Measurements from ENCODE around the gene FKBP8. TPM values are rescaled to one million over a fixed set of nuclear protein-coding genes. Genes with fewer than 3 reads are reported as not detected.

FKBP8 gene
- total and polyA plus RNA-seq, 2 of the 4 experiments (the other 2 are of a cell fraction), result 153 to 289 TPM

- no peak overlapping the region for H3K18ac ChIP-seq (ENCODE audit: low read depth, low read length)
- no peak overlapping the region for H3K9ac ChIP-seq (ENCODE audit: low read depth, low read length)
- dilution Hi-C loops (cut with HindIII; ENCODE audit: low sequenced_read_pairs, unreplicated experiment), result no loop called here
- no TSS peak for BruUV-seq (replicated peaks)
- CTCF ChIA-PET, result no interaction called here
- POLR2A ChIA-PET (ENCODE audit: unreplicated experiment), result no interaction called here
- intact Hi-C loops (cut with micrococcal nuclease), result no loop called here
- no peak overlapping the region for H2BK20ac ChIP-seq (ENCODE audit: low read depth, low read length)
- no peak overlapping the region for H3K4ac ChIP-seq (ENCODE audit: low read depth, low read length)
- H3K4me3 ChIP-seq (ENCODE audit: insufficient read depth, low read depth, low read length), result no peak overlapping the region
- no peak overlapping the region for H2AK9ac ChIP-seq (replicated peaks; ENCODE audit: low read depth, low read length, poor library complexity)
- H3K23ac ChIP-seq (ENCODE audit: low read depth, low read length), result no peak overlapping the region
- H2BK120ac ChIP-seq (ENCODE audit: low read depth, low read length), result no peak overlapping the region
- H3K14ac ChIP-seq (replicated peaks; ENCODE audit: low read depth, low read length), result no peak overlapping the region
- H4K8ac ChIP-seq (ENCODE audit: low read depth in 2 of 2, low read length in 2 of 2), result no peak overlapping the region
- WGBS, 2 experiments (ENCODE audit: extremely low coverage in 2 of 2, insufficient read length in 1 of 2), result 100% methylated on average over 2 of the region's 9 CpGs; no CpG with 5 or more reads in 1 of the 2 experiments
- H3K4me2 ChIP-seq (ENCODE audit: low read depth, low read length), result no peak overlapping the region
- H3K9me3 ChIP-seq (ENCODE audit: control insufficient read depth, insufficient read depth, low read length), result no peaks in the 10 kb centered on the region
- DNase-seq (no peak), ATAC-seq (ENCODE audit: low read depth) (no peak)
- no peaks in the 10 kb centered on the region for H3K4me1 ChIP-seq (ENCODE audit: control insufficient read depth, insufficient read depth, low read length)
- peaks cover 2% of the 10 kb centered on the region; the same call in 1 of the 2 replicates for H4K20me1 ChIP-seq (ENCODE audit: insufficient read depth, low read length)
- H2AFZ ChIP-seq (replicated peaks; ENCODE audit: low read length, poor library complexity), result no peak overlapping the region
- no peaks in the 10 kb centered on the region; a peak in 1 of 4 replicates for H3K79me1 ChIP-seq (ENCODE audit: low read depth in 1 of 2, low read length in 2 of 2)
- no peak for TF ChIP-seq CEBPB (IDR thresholded peaks at IDR 0.05; ENCODE audit: low read depth, low read length)
- TF ChIP-seq MXI1 (IDR thresholded peaks at IDR 0.05; ENCODE audit: borderline replicate concordance, low read depth, low read length), result no peak
- no peak for TF ChIP-seq RCOR1 (IDR thresholded peaks at IDR 0.05; ENCODE audit: insufficient replicate concordance, low read length)
- no peak for TF ChIP-seq POLR2A (IDR thresholded peaks at IDR 0.05; ENCODE audit: low read depth, low read length)
- no peak overlapping the region for H2BK15ac ChIP-seq (ENCODE audit: low read depth, low read length)
- no peak overlapping the region for H2BK5ac ChIP-seq (ENCODE audit: low read depth, low read length, poor library complexity, severe bottlenecking)
- in situ Hi-C loops (cut with MboI; ENCODE audit: low sequenced_read_pairs), result no loop called here
- H3K56ac ChIP-seq (ENCODE audit: extremely low read depth, insufficient read depth, low read length), result no peak overlapping the region
- H3K27me3 ChIP-seq (ENCODE audit: control insufficient read depth, insufficient read depth, low read length), result no peaks in the 10 kb centered on the region
- H4K5ac ChIP-seq (ENCODE audit: low read depth, low read length), result no peak overlapping the region
- H2AK5ac ChIP-seq (ENCODE audit: low read depth, low read length), result no peak overlapping the region
- H3K36me3 ChIP-seq (ENCODE audit: control insufficient read depth, insufficient read depth, low read length), result peaks cover 5% of the 10 kb centered on the region
- no peak overlapping the region for H4K91ac ChIP-seq (ENCODE audit: insufficient read depth, low read depth, low read length)
- H3K9me1 ChIP-seq (ENCODE audit: insufficient read depth, low read length), result peaks cover 8% of the 10 kb centered on the region; the same call in 1 of the 2 replicates
- H3K27ac ChIP-seq (ENCODE audit: insufficient read depth, low read length), result no peak overlapping the region
Observed at GRCh38 chr19:18526316-18526715, 17.1 kb downstream of the FKBP8 start.

Data from IMR-90 (cell line).